Testis (tissue), 3 donors: Measurements from ENCODE around the gene CRTAC1. TPM values are rescaled to one million over a fixed set of nuclear protein-coding genes. Genes with fewer than 3 reads are reported as not detected.

Experiments
- DNase-seq: peaks from one replicate; pipeline ENCODE4 v3.0.0-alpha.2; 2019
- H3K27ac ChIP-seq, 2 donors: fragments of 200-600 bp; sonication (generic); one replicate each; pipeline ENCODE4 v1.5.1; 2019
- H3K27me3 ChIP-seq: fragments of 200-600 bp; sonication (generic); one replicate; pipeline ENCODE4 v1.5.1; 2019
- H3K36me3 ChIP-seq: fragments of 200-600 bp; sonication (generic); one replicate; pipeline ENCODE4 v1.5.1; 2017; ENCODE audit warnings: low read depth; ENCODE audit errors: missing control alignments
- H3K4me1 ChIP-seq: fragments of 200-600 bp; sonication (generic); one replicate; pipeline ENCODE4 v1.5.1; 2019
- H3K4me3 ChIP-seq, 2 donors: fragments of 200-600 bp; sonication (generic); one replicate each; pipeline ENCODE4 v1.5.1; 2017 to 2019
- H3K9me3 ChIP-seq: fragments of 200-600 bp; sonication (generic); one replicate; pipeline ENCODE4 v1.5.1; 2017
- POLR2A ChIP-seq: fragments of 450-650 bp; IDR thresholded peaks from one replicate; pipeline ENCODE4 v1.6.1; 2017; ENCODE audit warnings: antibody characterized with exemption, mild to moderate bottlenecking, moderate library complexity
- WGBS, 2 donors: methylation state at CpG; one replicate each; pipeline ENCODE4 v1.1.5; 2018; 5-methylcytosine and 5-hydroxymethylcytosine counted together
- intact Hi-C: fragments of 100-400 bp; cut with DNase I; formaldehyde crosslinking; loops from one replicate; pipeline ENCODE4 v1.15.1; 2023; ENCODE audit warnings: low total_unique reads
- polyA plus RNA-seq: library from polyadenylated mRNA; stranded (reverse); fragments of 350-450 nt; fragmentation: Illumina TruSeq; extraction: RNeasy Lipid Tissue Mini Kit (QIAGEN cat#74804); gene quantifications from one replicate; pipeline ENCODE4 v1.2.3, GENCODE V29; 2014; ENCODE audit warnings: low read depth, low replicate concordance; ENCODE audit not compliant: insufficient read depth
- total RNA-seq, 2 donors: library from RNA; depleted of rRNA; stranded (reverse); fragments of >200 nt; gene quantifications; one replicate each; pipeline ENCODE4 v1.2.3, GENCODE V29; 2016
- TF ChIP-seq, protein P1 (sequence below), 3 experiments: fragments of 450-650 bp in 2 of 3; fragments of 200-600 bp in 1 of 3; sonication (generic) in 1 of 3; IDR thresholded peaks; one replicate each; pipeline ENCODE4 v1.5.1; 2016 to 2019; ENCODE audit warnings: antibody characterized with exemption in 3 of 3, mild to moderate bottlenecking in 2 of 3, moderate library complexity in 1 of 3

CRTAC1 gene
- total and polyA plus RNA-seq, 3 donors from 2014 or later, result 7.5 to 12.2 (median 11.5) TPM

DNA sequence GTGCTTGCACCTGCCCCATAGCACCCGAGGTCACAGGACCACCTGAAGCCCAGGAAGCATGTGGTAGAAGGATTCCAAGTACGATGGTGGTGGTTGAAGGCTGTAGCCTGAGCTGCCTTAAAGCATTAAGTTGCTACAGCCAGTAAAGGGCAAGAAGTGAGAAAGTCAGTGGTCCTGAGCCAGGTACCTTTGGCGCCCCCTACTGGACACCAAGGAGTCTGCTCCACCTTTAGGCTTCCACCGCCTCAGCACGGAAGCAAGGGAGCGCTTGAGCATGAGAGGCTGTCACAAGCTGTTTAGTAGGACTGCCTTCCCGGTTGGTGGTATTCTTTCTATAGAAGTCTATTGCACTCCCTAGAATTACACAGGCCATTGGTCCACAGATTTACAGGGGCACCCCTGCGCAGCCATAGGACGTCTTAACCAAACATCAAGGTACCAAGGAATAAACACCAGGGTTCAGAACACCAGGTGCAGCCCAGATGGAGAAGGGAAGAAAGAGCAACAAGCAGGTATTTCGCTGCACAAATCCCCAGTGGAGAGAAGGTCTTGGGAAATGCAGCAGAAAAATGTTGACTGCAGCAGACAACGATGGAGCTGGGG is 2.2 kb downstream of the CRTAC1 start:
- TF ChIP-seq, protein P1, sequence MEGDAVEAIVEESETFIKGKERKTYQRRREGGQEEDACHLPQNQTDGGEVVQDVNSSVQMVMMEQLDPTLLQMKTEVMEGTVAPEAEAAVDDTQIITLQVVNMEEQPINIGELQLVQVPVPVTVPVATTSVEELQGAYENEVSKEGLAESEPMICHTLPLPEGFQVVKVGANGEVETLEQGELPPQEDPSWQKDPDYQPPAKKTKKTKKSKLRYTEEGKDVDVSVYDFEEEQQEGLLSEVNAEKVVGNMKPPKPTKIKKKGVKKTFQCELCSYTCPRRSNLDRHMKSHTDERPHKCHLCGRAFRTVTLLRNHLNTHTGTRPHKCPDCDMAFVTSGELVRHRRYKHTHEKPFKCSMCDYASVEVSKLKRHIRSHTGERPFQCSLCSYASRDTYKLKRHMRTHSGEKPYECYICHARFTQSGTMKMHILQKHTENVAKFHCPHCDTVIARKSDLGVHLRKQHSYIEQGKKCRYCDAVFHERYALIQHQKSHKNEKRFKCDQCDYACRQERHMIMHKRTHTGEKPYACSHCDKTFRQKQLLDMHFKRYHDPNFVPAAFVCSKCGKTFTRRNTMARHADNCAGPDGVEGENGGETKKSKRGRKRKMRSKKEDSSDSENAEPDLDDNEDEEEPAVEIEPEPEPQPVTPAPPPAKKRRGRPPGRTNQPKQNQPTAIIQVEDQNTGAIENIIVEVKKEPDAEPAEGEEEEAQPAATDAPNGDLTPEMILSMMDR (IDR thresholded peaks at IDR 0.05), result peak in 2 of 3 experiments; percentile 68 to 81
- TF ChIP-seq POLR2A, result no peak
- intact Hi-C loops, result no loop called here
- H3K27ac ChIP-seq, result no peak overlapping the region
- peak; percentile 84 for DNase-seq
- no peaks in the 10 kb centered on the region for H3K36me3 ChIP-seq
- WGBS, 2 donors, result 13 to 21% methylated on average over 11 of the region's 11 CpGs
- H3K4me1 ChIP-seq, result peaks cover 7% of the 10 kb centered on the region
- H3K9me3 ChIP-seq, result no peaks in the 10 kb centered on the region
- H3K4me3 ChIP-seq, result no peak overlapping the region
- H3K27me3 ChIP-seq, result no peaks in the 10 kb centered on the region

DNA sequence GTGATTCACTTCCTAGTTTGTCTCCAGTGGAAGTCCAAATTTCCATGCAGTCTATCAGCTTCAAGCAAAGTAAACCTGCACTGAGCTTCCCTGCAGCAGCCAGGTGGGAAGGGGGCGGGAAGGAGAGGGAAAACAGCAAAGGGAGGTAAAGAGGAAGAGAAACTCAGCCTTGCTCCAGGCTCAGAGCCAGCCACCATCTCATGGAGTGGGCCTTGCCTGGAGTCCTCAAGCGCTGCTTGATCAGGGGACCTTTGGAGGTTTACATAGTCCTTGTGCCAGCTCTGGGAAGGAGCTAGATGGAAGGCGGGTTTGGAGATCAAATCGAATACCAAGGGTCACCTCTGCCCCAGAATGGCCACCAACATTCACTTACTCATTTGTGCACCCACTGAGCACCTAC is 7.4 kb downstream of the CRTAC1 start:
- H3K4me1 ChIP-seq, result no peaks in the 10 kb centered on the region
- DNase-seq, result no peak
- no peaks in the 10 kb centered on the region for H3K9me3 ChIP-seq
- no peaks in the 10 kb centered on the region for H3K36me3 ChIP-seq
- H3K4me3 ChIP-seq, result no peak overlapping the region
- TF ChIP-seq, protein P1 (IDR thresholded peaks at IDR 0.05), result no peak
- TF ChIP-seq POLR2A, result no peak
- WGBS, 2 donors, result 83 to 92% methylated on average over 4 of the region's 4 CpGs
- no peaks in the 10 kb centered on the region for H3K27me3 ChIP-seq
- intact Hi-C loops, result no loop called here
- no peak overlapping the region for H3K27ac ChIP-seq

DNA sequence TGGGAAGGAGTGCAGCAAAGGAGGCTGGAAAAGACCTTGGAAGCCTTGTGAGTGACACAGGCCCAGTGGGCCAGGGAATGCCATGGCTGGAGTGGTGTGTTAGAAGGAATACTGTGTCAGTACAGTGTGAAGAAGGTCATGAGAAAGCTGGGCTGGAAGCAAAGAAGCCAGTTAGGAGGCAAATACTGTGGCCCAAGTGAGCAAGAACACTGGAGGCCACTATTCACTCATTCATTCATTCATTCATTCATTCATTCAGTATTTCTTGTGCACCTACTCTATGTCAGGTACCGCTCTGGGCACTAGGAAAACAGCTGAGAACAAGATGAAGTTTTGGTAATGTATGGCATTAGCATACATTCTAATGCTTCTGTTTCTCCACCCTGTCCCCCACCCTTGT is 9.6 kb downstream of the CRTAC1 start:
- no peak overlapping the region for H3K27ac ChIP-seq
- no peaks in the 10 kb centered on the region for H3K9me3 ChIP-seq
- TF ChIP-seq, protein P1 (IDR thresholded peaks at IDR 0.05), result no peak
- no peak for TF ChIP-seq POLR2A
- H3K36me3 ChIP-seq, result no peaks in the 10 kb centered on the region
- no peaks in the 10 kb centered on the region for H3K27me3 ChIP-seq
- WGBS, 2 donors, result 84 to 85% methylated on average over 1 of the region's 1 CpG
- no peaks in the 10 kb centered on the region for H3K4me1 ChIP-seq
- no peak for DNase-seq
- no peak overlapping the region for H3K4me3 ChIP-seq
- intact Hi-C loops, result no loop called here

DNA sequence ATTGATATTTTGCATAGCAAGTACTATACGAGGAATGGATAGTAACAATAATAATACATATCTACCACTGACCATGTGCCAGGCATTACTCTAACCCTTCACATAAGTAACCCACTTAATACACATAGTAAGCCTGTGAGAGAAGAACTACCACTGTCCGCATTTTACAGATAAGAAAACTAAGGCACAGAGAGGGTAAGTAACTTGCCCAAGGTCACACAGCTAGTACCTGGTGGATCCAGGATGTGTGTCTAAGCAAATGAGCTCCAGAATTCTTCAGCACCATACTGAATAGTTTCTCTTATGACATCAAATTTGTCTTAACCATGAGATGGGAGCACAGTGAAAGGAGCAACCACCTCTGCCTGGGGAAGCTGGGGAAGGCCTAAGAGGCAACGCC is 10.2 kb downstream of the CRTAC1 start:
- no peaks in the 10 kb centered on the region for H3K27me3 ChIP-seq
- H3K27ac ChIP-seq, result no peak overlapping the region
- TF ChIP-seq POLR2A, result no peak
- TF ChIP-seq, protein P1 (IDR thresholded peaks at IDR 0.05), result no peak
- no peak for DNase-seq
- H3K4me3 ChIP-seq, result no peak overlapping the region
- 67 to 89% methylated on average over 3 of the region's 3 CpGs for WGBS, 2 donors
- no peaks in the 10 kb centered on the region for H3K36me3 ChIP-seq
- no peaks in the 10 kb centered on the region for H3K9me3 ChIP-seq
- intact Hi-C loops, result no loop called here
- no peaks in the 10 kb centered on the region for H3K4me1 ChIP-seq

DNA sequence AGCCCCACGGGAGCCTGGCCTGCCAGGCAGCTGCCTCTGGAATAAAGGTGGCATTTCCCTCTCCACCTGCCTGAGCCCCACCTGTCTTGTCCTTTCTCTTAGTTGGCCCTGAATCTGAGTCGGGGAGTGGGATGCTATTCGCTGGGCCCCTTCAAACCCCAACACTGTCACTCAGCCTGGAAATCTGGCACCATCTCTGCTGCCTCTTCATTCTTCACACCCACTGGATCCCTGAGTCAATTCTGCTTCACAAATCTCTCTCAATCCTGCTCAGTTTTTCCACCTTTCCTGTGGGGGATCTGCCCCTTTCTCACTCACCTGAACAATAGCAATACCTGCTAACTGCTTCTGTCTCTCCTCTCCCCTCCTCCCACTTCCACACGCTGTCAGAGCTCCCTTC is 10.6 kb downstream of the CRTAC1 start:
- Histone ChIP-seq H3K36me3 (no peaks in the 10 kb centered on the region), H3K27ac (no peak overlapping the region), H3K4me1 (no peaks in the 10 kb centered on the region), H3K27me3 (no peaks in the 10 kb centered on the region), H3K9me3 (no peaks in the 10 kb centered on the region), H3K4me3 (no peak overlapping the region)
- WGBS, 2 donors, result 78% methylated on average over 4 of the region's 4 CpGs
- DNase-seq, result no peak
- TF ChIP-seq, protein P1 (IDR thresholded peaks at IDR 0.05), result no peak
- no peak for TF ChIP-seq POLR2A
- intact Hi-C loops, result no loop called here
